IPS-20b (cell line): ENCODE measurements around the gene RPL37A.
A peak's percentile ranks its signal among the peaks of the same experiment; 100 is the strongest.

ENCODE experiments used
- H3K27ac ChIP-seq: one replicate; pipeline ENCODE4 v1.5.1; 2013; ENCODE audit warnings: low read length
- H3K27me3 ChIP-seq: 2 replicates; pipeline ENCODE4 v1.6.1; 2013; ENCODE audit warnings: mild to moderate bottlenecking, low read length, inconsistent platforms; ENCODE audit not compliant: insufficient read depth
- H3K36me3 ChIP-seq: 2 replicates; pipeline ENCODE4 v1.6.1; 2013; ENCODE audit warnings: low read depth, mild to moderate bottlenecking, inconsistent platforms, low read length, moderate library complexity; ENCODE audit not compliant: insufficient read depth
- H3K4me1 ChIP-seq: 2 replicates; pipeline ENCODE4 v1.6.1; 2013; ENCODE audit warnings: mild to moderate bottlenecking, control low read depth, inconsistent platforms, low read length, moderate library complexity; ENCODE audit not compliant: insufficient read depth
- H3K4me3 ChIP-seq: 2 replicates; pipeline ENCODE4 v1.5.1; 2013; ENCODE audit warnings: mild to moderate bottlenecking, low read length, inconsistent platforms
- H3K9ac ChIP-seq: 2 replicates; pipeline ENCODE4 v1.6.1; 2013; ENCODE audit warnings: low read depth, mild to moderate bottlenecking, inconsistent platforms, low read length, moderate library complexity
- H3K9me3 ChIP-seq: 2 replicates; pipeline ENCODE4 v1.6.1; 2013; ENCODE audit warnings: mild to moderate bottlenecking, low read depth, low read length, inconsistent platforms; ENCODE audit not compliant: insufficient read depth

The RPL37A gene

DNA sequence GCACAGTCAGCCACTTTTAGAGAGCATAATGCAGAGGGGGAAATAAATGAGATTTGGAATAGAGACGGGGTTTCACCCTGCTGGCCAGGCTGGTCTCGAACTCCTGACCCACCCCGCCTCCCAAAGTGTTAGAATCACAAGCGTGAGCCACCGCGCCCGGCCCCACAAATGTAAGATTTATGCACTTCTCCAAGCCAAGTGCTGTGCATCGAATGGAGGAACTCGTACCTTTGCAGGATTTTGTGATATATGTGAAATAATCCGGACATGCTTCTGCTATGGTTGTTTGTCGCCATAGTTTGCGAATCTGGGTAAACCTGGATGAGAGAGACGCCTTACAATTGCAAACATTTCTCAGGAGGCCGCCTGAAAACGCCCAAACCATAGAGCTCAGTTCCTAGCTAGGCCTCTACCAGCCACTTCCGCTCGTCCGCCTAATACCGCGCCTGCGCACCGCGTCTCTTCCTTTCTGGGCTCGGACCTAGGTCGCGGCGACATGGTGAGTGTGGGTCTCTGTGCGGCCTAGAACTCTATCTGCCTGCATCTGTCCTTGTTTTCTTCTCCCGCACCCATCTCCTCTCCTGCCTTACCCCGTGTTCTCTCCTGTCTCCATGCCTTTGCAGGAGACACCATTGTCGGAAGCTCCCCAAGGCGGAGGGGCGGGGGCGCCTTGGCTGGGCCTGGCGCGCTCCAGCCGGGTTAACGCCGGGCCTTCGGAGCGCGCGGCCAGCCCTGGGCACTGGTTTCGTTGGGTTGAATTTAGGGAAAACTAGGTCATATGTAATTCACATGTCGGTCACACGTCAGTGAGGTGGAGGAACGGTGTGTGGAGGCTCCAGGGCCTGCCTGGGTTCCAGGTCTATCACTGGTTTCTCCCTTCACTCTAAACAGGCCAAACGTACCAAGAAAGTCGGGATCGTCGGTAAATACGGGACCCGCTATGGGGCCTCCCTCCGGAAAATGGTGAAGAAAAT, at the start of gene RPL37A:
RPL37A (plus strand) TSS at position 466 of the 974 bp plus-strand sequence; CDS start at position 497, 31 bp downstream.
- Histone ChIP-seq H3K27ac (peak within 1 kb of the TSS; percentile 97), H3K4me3 (peak within 1 kb of the TSS; percentile 97), H3K9ac (peak within 1 kb of the TSS; percentile 100), H3K9me3 (no peaks in the 10 kb centered on the region), H3K36me3 (peaks cover 48% of the 10 kb centered on the region), H3K4me1 (peaks cover 12% of the 10 kb centered on the region; the same call in 1 of the 2 replicates), H3K27me3 (no peaks in the 10 kb centered on the region)

DNA sequence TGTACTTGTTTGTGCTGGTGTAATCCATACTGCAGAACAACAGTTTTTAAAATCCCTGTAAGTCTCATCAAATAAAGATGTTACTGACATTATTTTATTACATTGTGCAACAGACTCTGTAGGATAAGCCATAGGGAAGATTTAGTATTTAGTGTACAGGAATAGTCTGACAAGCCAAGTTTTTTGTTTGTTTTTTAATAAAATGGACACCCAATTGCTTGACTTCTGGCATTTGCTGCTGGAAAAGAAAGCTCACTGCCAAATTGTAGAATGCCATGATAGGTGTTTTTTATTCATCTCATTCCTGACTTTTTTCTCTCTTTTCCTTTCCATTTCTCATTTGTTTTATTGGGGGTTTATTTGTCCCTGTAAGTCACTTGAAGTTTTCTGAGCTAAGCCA, 48.3 kb upstream of the RPL37A start:
- peaks cover 77% of the 10 kb centered on the region for H3K36me3 ChIP-seq

GRCh38 chr2:216450784-216451183, 47.9 kb upstream of the RPL37A start:
- Histone ChIP-seq H3K4me1 (no peaks in the 10 kb centered on the region), H3K4me3 (no peak overlapping the region), H3K27ac (no peak overlapping the region), H3K27me3 (no peaks in the 10 kb centered on the region), H3K9ac (no peak overlapping the region), H3K9me3 (peaks cover 20% of the 10 kb centered on the region), H3K36me3 (peaks cover 77% of the 10 kb centered on the region)

More for the DNA sequence above, 48.3 kb upstream of the RPL37A start:
- H3K27me3 ChIP-seq, result no peaks in the 10 kb centered on the region
- H3K4me3 ChIP-seq, result no peak overlapping the region
- peaks cover 2% of the 10 kb centered on the region; the same call in 1 of the 2 replicates for H3K4me1 ChIP-seq
- no peak overlapping the region for H3K27ac ChIP-seq
- peaks cover 18% of the 10 kb centered on the region for H3K9me3 ChIP-seq
- H3K9ac ChIP-seq, result no peak overlapping the region

DNA sequence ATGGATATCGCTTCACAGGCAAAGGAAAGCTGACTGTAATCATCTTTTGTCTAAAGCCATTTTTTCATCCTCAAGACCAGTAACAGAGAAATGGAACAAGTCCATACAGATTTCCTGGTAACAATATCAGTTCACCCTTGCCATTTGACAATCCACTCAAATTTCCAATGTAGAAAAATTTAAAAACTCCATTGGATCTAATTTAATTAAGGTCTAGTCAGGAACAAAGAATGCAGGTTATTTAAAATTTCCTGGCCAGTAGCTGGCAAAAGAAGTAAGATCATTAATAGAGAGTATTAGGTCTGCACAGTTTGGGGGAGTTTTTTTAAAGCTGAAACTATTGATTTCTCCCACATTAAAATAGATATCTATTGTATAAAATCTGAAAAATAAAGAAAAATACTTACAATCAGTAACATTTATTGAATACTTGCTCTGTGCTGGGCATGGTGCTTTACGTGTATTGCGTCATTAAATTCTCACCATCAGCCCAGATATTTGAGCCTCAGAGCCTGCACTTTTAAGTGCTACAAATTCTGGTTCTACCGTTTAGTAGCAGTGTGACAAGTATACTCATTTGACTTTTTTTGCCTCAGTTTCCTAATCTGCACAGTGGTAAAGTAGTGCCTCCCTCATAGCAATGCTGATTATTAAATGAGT, 44.6 kb upstream of the RPL37A start:
- H3K27me3 ChIP-seq, result no peaks in the 10 kb centered on the region
- no peak overlapping the region for H3K27ac ChIP-seq
- no peaks in the 10 kb centered on the region for H3K4me1 ChIP-seq
- H3K36me3 ChIP-seq, result peaks cover 57% of the 10 kb centered on the region
- H3K9me3 ChIP-seq, result peaks cover 12% of the 10 kb centered on the region
- no peak overlapping the region for H3K4me3 ChIP-seq
- H3K9ac ChIP-seq, result no peak overlapping the region

- Histone ChIP-seq H3K27me3 (no peaks in the 10 kb centered on the region), H3K4me1 (no peaks in the 10 kb centered on the region), H3K4me3 (no peak overlapping the region), H3K9ac (no peak overlapping the region), H3K9me3 (no peaks in the 10 kb centered on the region), H3K36me3 (peaks cover 4% of the 10 kb centered on the region), H3K27ac (no peak overlapping the region)
These were observed 35.5 kb upstream of the RPL37A start for GRCh38 chr2:216463148-216463547.

- H3K9ac ChIP-seq, result no peak overlapping the region
These were observed 34.4 kb upstream of the RPL37A start for GRCh38 chr2:216464104-216464720.

DNA sequence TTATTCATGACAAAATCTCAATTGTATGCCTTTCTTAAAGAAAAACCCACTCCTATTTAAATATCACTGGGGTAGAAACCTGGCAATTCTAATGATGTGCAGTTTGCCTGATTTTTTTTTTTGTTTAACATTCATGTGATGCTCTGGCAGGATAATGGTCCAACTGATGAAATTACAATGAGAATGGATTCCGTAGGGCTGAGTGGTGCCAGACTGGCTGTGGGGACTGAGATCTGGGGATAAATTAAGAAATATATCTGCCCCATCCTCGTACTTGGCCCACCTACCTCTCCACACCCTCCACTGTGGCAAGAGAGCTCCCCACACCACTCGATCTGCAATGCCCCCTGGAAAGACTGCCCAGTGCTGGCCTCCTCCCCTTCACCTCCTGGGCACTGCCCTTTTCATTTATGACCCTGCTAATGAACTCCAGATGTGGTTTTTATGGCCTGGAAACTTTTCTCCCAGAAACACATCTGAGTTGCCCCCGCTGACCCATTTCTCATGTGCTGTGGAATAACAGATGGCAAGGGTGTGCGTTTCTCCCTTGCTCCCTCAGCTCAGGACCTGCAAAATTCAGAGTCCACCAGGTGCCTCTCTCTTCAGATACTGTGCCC, 33.0 kb upstream of the RPL37A start:
- Histone ChIP-seq H3K9ac (no peak overlapping the region), H3K9me3 (no peaks in the 10 kb centered on the region), H3K27ac (no peak overlapping the region), H3K36me3 (peaks cover 7% of the 10 kb centered on the region), H3K27me3 (no peaks in the 10 kb centered on the region), H3K4me1 (no peaks in the 10 kb centered on the region), H3K4me3 (no peak overlapping the region)

More at GRCh38 chr2:216464104-216464720, 34.4 kb upstream of the RPL37A start:
- no peaks in the 10 kb centered on the region for H3K27me3 ChIP-seq
- H3K4me3 ChIP-seq, result no peak overlapping the region
- peaks cover 7% of the 10 kb centered on the region for H3K36me3 ChIP-seq
- no peaks in the 10 kb centered on the region for H3K4me1 ChIP-seq
- no peaks in the 10 kb centered on the region for H3K9me3 ChIP-seq
- no peak overlapping the region for H3K27ac ChIP-seq

DNA sequence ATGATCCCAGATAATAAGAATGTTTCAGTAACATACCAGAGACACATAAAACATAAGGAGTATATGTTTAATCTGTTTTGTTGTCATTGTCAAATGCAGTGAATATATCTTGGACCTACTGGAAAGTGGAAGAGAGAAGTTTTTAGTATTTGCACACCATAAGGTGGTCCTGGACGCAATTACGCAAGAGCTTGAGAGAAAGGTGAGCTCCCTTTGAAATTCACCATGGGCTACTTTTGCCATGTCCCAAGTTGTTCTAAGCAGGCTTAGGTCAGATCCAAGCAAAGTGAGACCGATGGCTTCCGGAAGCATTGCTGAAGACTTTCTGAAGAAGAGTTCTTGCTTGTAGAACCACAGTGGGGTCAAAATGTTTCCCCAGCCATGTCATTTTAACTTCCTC, 30.8 kb upstream of the RPL37A start:
- no peaks in the 10 kb centered on the region for H3K27me3 ChIP-seq

DNA sequence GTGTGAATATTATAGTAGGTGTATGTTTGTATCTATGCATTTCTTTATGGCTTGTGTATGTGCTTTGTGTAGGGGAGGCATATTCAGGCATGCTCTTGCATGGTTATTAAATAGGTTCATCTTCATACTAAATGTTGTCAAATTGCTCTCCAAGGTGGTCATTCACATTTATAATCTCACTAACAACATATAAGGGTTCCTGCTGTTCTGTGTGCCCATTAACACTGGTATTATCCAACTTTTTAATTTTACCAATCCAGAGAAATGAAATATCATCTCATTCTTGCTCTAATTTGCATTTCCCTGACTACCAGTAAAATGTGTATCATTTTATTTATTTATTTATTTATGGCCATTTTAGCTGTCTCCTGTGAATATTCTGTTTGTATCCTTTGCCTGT, 29.0 kb upstream of the RPL37A start:
- Histone ChIP-seq H3K4me1 (no peaks in the 10 kb centered on the region), H3K9me3 (no peaks in the 10 kb centered on the region), H3K9ac (no peak overlapping the region), H3K27ac (no peak overlapping the region), H3K36me3 (peaks cover 7% of the 10 kb centered on the region), H3K4me3 (no peak overlapping the region), H3K27me3 (no peaks in the 10 kb centered on the region)

More for the DNA sequence above, 30.8 kb upstream of the RPL37A start:
- Histone ChIP-seq H3K4me1 (no peaks in the 10 kb centered on the region), H3K9ac (no peak overlapping the region), H3K36me3 (peaks cover 7% of the 10 kb centered on the region), H3K27ac (no peak overlapping the region), H3K4me3 (no peak overlapping the region), H3K9me3 (no peaks in the 10 kb centered on the region)

DNA sequence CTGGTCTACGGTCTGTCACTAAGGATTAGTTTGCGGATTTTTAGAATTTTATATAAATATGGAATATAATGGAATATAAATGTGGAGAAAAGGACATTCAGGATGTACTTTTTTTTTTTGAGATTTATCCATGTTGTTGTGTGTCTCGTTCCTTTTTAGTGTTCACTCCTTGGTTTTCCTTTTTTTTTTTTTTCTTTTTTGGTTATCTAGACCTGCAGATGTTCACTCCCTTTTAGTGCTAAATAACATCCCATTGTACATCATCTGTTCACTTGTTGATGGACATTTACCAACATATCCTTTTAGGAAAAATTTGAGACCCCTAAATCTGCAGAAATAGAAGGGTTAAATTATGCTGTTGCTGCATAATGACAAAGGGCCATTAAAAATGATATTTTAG, 25.5 kb upstream of the RPL37A start:
- Histone ChIP-seq H3K4me3 (no peak overlapping the region), H3K27me3 (no peaks in the 10 kb centered on the region), H3K27ac (no peak overlapping the region), H3K36me3 (peaks cover 3% of the 10 kb centered on the region), H3K9me3 (no peaks in the 10 kb centered on the region), H3K9ac (no peak overlapping the region), H3K4me1 (no peaks in the 10 kb centered on the region)

GRCh38 chr2:216474925-216475670, 23.5 kb upstream of the RPL37A start:
- no peak overlapping the region for H3K9ac ChIP-seq
- H3K4me3 ChIP-seq, result no peak overlapping the region
- H3K9me3 ChIP-seq, result no peaks in the 10 kb centered on the region
- no peaks in the 10 kb centered on the region for H3K4me1 ChIP-seq
- H3K27ac ChIP-seq, result no peak overlapping the region
- no peaks in the 10 kb centered on the region for H3K27me3 ChIP-seq
- 0 out of 2 replicates have a peak, but pooled peaks cover 8% of the 10 kb centered on the region for H3K36me3 ChIP-seq
